H9 (cell line): ENCODE measurements around the gene PRSS58. TPM values are rescaled to one million over a fixed set of nuclear protein-coding genes. Genes with fewer than 3 reads are reported as not detected.

Experiments used
- DNase-seq: peaks from one replicate; pipeline ENCODE4 v3.0.0-alpha.2; 2017
- H2AFZ ChIP-seq: one replicate; pipeline ENCODE4 v1.6.1; 2013; ENCODE audit warnings: mild to moderate bottlenecking, low read length, control low read depth, moderate library complexity
- H2AK5ac ChIP-seq: 2 replicates; pipeline ENCODE4 v1.6.1; 2013; ENCODE audit warnings: low read length, control low read depth, mixed read lengths; ENCODE audit not compliant: insufficient read length
- H2BK120ac ChIP-seq: one replicate; pipeline ENCODE4 v1.6.1; 2013; ENCODE audit warnings: low read depth, mild to moderate bottlenecking, low read length, control low read depth, inconsistent platforms; ENCODE audit not compliant: poor library complexity, severe bottlenecking
- H2BK12ac ChIP-seq: 2 replicates; pipeline ENCODE4 v1.6.1; 2013; ENCODE audit warnings: low read length, control low read depth, mixed read lengths, low read depth; ENCODE audit not compliant: insufficient read length
- H2BK15ac ChIP-seq: 2 replicates; pipeline ENCODE4 v1.6.1; 2013; ENCODE audit warnings: low read depth, low read length, control low read depth
- H2BK20ac ChIP-seq: one replicate; pipeline ENCODE4 v1.6.1; 2013; ENCODE audit warnings: low read depth, mild to moderate bottlenecking, low read length, control low read depth, inconsistent platforms; ENCODE audit not compliant: poor library complexity, severe bottlenecking
- H2BK5ac ChIP-seq: 2 replicates; pipeline ENCODE4 v1.6.1; 2013; ENCODE audit warnings: low read length, control low read depth, mixed read lengths; ENCODE audit not compliant: insufficient read length
- H3K14ac ChIP-seq: 2 replicates; pipeline ENCODE4 v1.6.1; 2013; ENCODE audit warnings: low read length, control low read depth; ENCODE audit not compliant: insufficient read depth
- H3K18ac ChIP-seq: 2 replicates; pipeline ENCODE4 v1.6.1; 2013; ENCODE audit warnings: low read depth, mild to moderate bottlenecking, mixed read lengths, low read length, control low read depth; ENCODE audit not compliant: insufficient read length
- H3K23ac ChIP-seq: 2 replicates; pipeline ENCODE4 v1.6.1; 2013; ENCODE audit warnings: low read length, control low read depth, mixed read lengths, low read depth; ENCODE audit not compliant: insufficient read length
- H3K23me2 ChIP-seq: 2 replicates; pipeline ENCODE4 v1.6.1; 2013; ENCODE audit warnings: low read depth, mild to moderate bottlenecking, mixed read lengths, low read length, control low read depth; ENCODE audit not compliant: insufficient read length, poor library complexity, severe bottlenecking
- H3K27ac ChIP-seq: 2 replicates; pipeline ENCODE4 v1.5.1; 2013; ENCODE audit warnings: low read length, control low read depth, mixed read lengths, low read depth; ENCODE audit not compliant: insufficient read length
- H3K27me3 ChIP-seq: 2 replicates; pipeline ENCODE4 v1.6.1; 2013; ENCODE audit warnings: low read length, control low read depth, inconsistent platforms; ENCODE audit not compliant: insufficient read depth
- H3K4ac ChIP-seq: 2 replicates; pipeline ENCODE4 v1.6.1; 2013; ENCODE audit warnings: low read depth, mild to moderate bottlenecking, control low read depth, inconsistent platforms, low read length, moderate library complexity
- H3K4me1 ChIP-seq: 2 replicates; pipeline ENCODE4 v1.6.1; 2013; ENCODE audit warnings: low read length, control low read depth, inconsistent platforms; ENCODE audit not compliant: insufficient read depth
- H3K4me2 ChIP-seq: 2 replicates; pipeline ENCODE4 v1.6.1; 2013; ENCODE audit warnings: low read length, control low read depth, mixed read lengths; ENCODE audit not compliant: insufficient read length, insufficient read depth
- H3K56ac ChIP-seq: 2 replicates; pipeline ENCODE4 v1.6.1; 2013; ENCODE audit warnings: low read depth, mild to moderate bottlenecking, mixed read lengths, low read length, control low read depth; ENCODE audit not compliant: insufficient read length
- H3K79me1 ChIP-seq: 2 replicates; pipeline ENCODE4 v1.6.1; 2013; ENCODE audit warnings: low read depth, mild to moderate bottlenecking, moderate library complexity, low read length, control low read depth, inconsistent platforms; ENCODE audit not compliant: insufficient read depth, poor library complexity, severe bottlenecking
- H3K79me2 ChIP-seq: 2 replicates; pipeline ENCODE4 v1.6.1; 2013; ENCODE audit warnings: low read length, control low read depth, inconsistent platforms; ENCODE audit not compliant: insufficient read depth
- H3K9ac ChIP-seq: 2 replicates; pipeline ENCODE4 v1.6.1; 2013; ENCODE audit warnings: low read length, control low read depth, mixed read lengths; ENCODE audit not compliant: insufficient read length; ENCODE audit errors: extremely low read depth
- H3K9me3 ChIP-seq: one replicate; pipeline ENCODE4 v1.6.1; 2013; ENCODE audit warnings: low read depth, low read length, inconsistent platforms; ENCODE audit not compliant: control insufficient read depth
- H3T11ph ChIP-seq: one replicate; pipeline ENCODE4 v1.6.1; 2013; ENCODE audit warnings: mild to moderate bottlenecking, low read length, control low read depth, inconsistent platforms
- H4K20me1 ChIP-seq: one replicate; pipeline ENCODE4 v1.6.1; 2013; ENCODE audit not compliant: control insufficient read depth, insufficient read length, insufficient read depth
- H4K5ac ChIP-seq: 2 replicates; pipeline ENCODE4 v1.6.1; 2013; ENCODE audit warnings: low read depth, mild to moderate bottlenecking, mixed read lengths, low read length, control low read depth; ENCODE audit not compliant: insufficient read length
- H4K8ac ChIP-seq: replicated peaks from 2 replicates; pipeline ENCODE4 v1.6.1; 2013; ENCODE audit warnings: low read length, control low read depth, mixed read lengths, low read depth; ENCODE audit not compliant: insufficient read length
- H4K91ac ChIP-seq: 2 replicates; pipeline ENCODE4 v1.6.1; 2013; ENCODE audit warnings: low read depth, mild to moderate bottlenecking, moderate library complexity, mixed read lengths, low read length, control low read depth; ENCODE audit not compliant: insufficient read length
- H3K27ac Mint-ChIP-seq, 3 experiments: 2 replicates in 2 of 3; 3 replicates in 1 of 3; pipeline ENCODE4 v1.8.0; 2020 to 2021; ENCODE audit warnings: mixed read lengths in 3 of 3, mild to moderate bottlenecking in 1 of 3, moderate library complexity in 1 of 3
- H3K27me3 Mint-ChIP-seq: 2 replicates; pipeline ENCODE4 v1.8.0; 2021; ENCODE audit warnings: low read depth, mild to moderate bottlenecking, moderate library complexity, mixed read lengths
- H3K36me3 Mint-ChIP-seq, 3 experiments: 2 replicates in 2 of 3; 3 replicates in 1 of 3; pipeline ENCODE4 v1.8.0; 2020 to 2021; ENCODE audit warnings: low read depth in 3 of 3, mixed read lengths in 3 of 3; ENCODE audit not compliant: insufficient read depth in 1 of 3
- H3K4me1 Mint-ChIP-seq, 2 experiments: 2 replicates each; pipeline ENCODE4 v1.8.0; 2020; ENCODE audit warnings: mixed read lengths in 2 of 2
- H3K4me3 Mint-ChIP-seq, 2 experiments: 2 replicates in 1 of 2; 3 replicates in 1 of 2; pipeline ENCODE4 v1.8.0; 2020 to 2021; ENCODE audit warnings: mild to moderate bottlenecking in 2 of 2, mixed read lengths in 2 of 2, moderate library complexity in 1 of 2
- H3K9me3 Mint-ChIP-seq, 2 experiments: 2 replicates in 1 of 2; 3 replicates in 1 of 2; pipeline ENCODE4 v1.8.0; 2020; ENCODE audit warnings: mild to moderate bottlenecking in 2 of 2, mixed read lengths in 2 of 2, moderate library complexity in 1 of 2
- WGBS: extraction: QIAGEN DNeasy Blood & Tissue Kit; methylation state at CpG from one replicate; pipeline ENCODE4 v1.1.7; 2013; ENCODE audit warnings: missing lambda C conversion rate, low lambda C conversion rate, mixed read lengths; ENCODE audit not compliant: insufficient read length; ENCODE audit errors: extremely low coverage; 5-methylcytosine and 5-hydroxymethylcytosine counted together
- total RNA-seq: library from RNA; stranded (reverse); gene quantifications from 2 replicates; pipeline ENCODE4 v1.2.1, GENCODE V29; 2021
- TF ChIP-seq, protein P1 (sequence below): fragments of 200-600 bp; sonication (generic); conservative IDR thresholded peaks from 3 replicates; pipeline ENCODE4 v1.8.0; 2021; ENCODE audit warnings: antibody characterized with exemption, mild to moderate bottlenecking

Gene PRSS58
- total RNA-seq, 1 experiment from 2014 or later: not detected

GRCh38 chr7:142307246-142307900 lies 49.5 kb upstream of the PRSS58 start:
- Histone ChIP-seq H3K27me3 (no peaks in the 10 kb centered on the region), H3K18ac (no peak overlapping the region), H2BK5ac (no peak overlapping the region), H2BK20ac (no peak overlapping the region), H3K14ac (no peak overlapping the region), H3K4ac (no peak overlapping the region), H3K23me2 (no peaks in the 10 kb centered on the region), H2AK5ac (no peak overlapping the region), H2BK15ac (no peak overlapping the region), H3K27ac (no peak overlapping the region), H2BK120ac (no peak overlapping the region), H3K79me2 (no peaks in the 10 kb centered on the region), H2AFZ (no peak overlapping the region), H3K23ac (no peak overlapping the region), H3K4me1 (no peaks in the 10 kb centered on the region), H3K9ac (no peak overlapping the region), H4K5ac (no peak overlapping the region), H3T11ph (no peak overlapping the region), H4K91ac (no peak overlapping the region), H3K4me2 (no peak overlapping the region), H4K20me1 (no peaks in the 10 kb centered on the region), H3K9me3 (no peaks in the 10 kb centered on the region), H4K8ac (no peak overlapping the region), H3K79me1 (no peaks in the 10 kb centered on the region), H3K56ac (no peak overlapping the region), H2BK12ac (no peak overlapping the region)
- H3K27me3 Mint-ChIP-seq: peaks cover 6% of the 10 kb centered on the region
- TF ChIP-seq, protein P1, sequence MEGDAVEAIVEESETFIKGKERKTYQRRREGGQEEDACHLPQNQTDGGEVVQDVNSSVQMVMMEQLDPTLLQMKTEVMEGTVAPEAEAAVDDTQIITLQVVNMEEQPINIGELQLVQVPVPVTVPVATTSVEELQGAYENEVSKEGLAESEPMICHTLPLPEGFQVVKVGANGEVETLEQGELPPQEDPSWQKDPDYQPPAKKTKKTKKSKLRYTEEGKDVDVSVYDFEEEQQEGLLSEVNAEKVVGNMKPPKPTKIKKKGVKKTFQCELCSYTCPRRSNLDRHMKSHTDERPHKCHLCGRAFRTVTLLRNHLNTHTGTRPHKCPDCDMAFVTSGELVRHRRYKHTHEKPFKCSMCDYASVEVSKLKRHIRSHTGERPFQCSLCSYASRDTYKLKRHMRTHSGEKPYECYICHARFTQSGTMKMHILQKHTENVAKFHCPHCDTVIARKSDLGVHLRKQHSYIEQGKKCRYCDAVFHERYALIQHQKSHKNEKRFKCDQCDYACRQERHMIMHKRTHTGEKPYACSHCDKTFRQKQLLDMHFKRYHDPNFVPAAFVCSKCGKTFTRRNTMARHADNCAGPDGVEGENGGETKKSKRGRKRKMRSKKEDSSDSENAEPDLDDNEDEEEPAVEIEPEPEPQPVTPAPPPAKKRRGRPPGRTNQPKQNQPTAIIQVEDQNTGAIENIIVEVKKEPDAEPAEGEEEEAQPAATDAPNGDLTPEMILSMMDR: no peak
- no peaks in the 10 kb centered on the region for H3K36me3 Mint-ChIP-seq
- DNase-seq: no peak
- H3K4me1 Mint-ChIP-seq: peaks cover 9 to 10% of the 10 kb centered on the region in 2 experiments
- no peak overlapping the region for H3K27ac Mint-ChIP-seq
- no peaks in the 10 kb centered on the region for H3K9me3 Mint-ChIP-seq
- no peak overlapping the region for H3K4me3 Mint-ChIP-seq
- no CpG with 5 or more reads among the region's 11 CpGs for WGBS
